NT2/D1 (cell line): ENCODE data around the gene ADAMTS18.

Experiments used
- SUZ12 ChIP-seq: IDR thresholded peaks from 2 replicates; pipeline ENCODE4 v1.6.1; 2011; ENCODE audit not compliant: insufficient read length, insufficient read depth; ENCODE audit errors: extremely low read depth
- YY1 ChIP-seq: IDR thresholded peaks from 2 replicates; pipeline ENCODE4 v1.6.1; 2011; ENCODE audit not compliant: insufficient read length, insufficient read depth
- ZNF274 ChIP-seq: IDR thresholded peaks from 2 replicates; pipeline ENCODE4 v1.6.1; 2011; ENCODE audit warnings: mild to moderate bottlenecking, low read depth, low read length

- TF ChIP-seq YY1 (no peak), ZNF274 (no peak), SUZ12 (peak; percentile 2)
Observed at GRCh38 chr16:77434530-77435271, at the start of gene ADAMTS18.
